GM12878 (cell line): ENCODE data around the gene KHDRBS2. TPM values are rescaled to one million over a fixed set of nuclear protein-coding genes. Genes with fewer than 3 reads are reported as not detected.

ENCODE experiments used
- ATAC-seq: fragments of 200-7000 bp; cut with Tn5 transposase; 3 replicates; pipeline ENCODE4 v1.9.1; 2020; ENCODE audit warnings: mild to moderate bottlenecking, moderate library complexity
- BruUV-seq: library from RNA; stranded (reverse); fragments of 400-500 nt; replicated peaks from 2 replicates; lab custom pipeline; 2021; lab: Mats Ljungman, UMichigan
- CTCF ChIA-PET: fragments of 300-600 bp; sonication (Branson Sonifier 250); formaldehyde crosslinking; extraction: SDS; loops from one replicate; lab custom pipeline; 2021; ENCODE audit warnings: inconsistent platforms; lab: Yijun Ruan, JAX
- POLR2A ChIA-PET: fragments of 350-600 bp; formaldehyde crosslinking; extraction: SDS; loops from one replicate; lab custom pipeline; 2021; ENCODE audit warnings: inconsistent platforms; lab: Charles Lee
- RAD21 ChIA-PET: fragments of 300-600 bp; sonication (Branson Sonifier 250); formaldehyde crosslinking; loops from one replicate; lab custom pipeline; 2023; ENCODE audit warnings: antibody characterized with exemption; ENCODE audit not compliant: unreplicated experiment; lab: Charles Lee
- SMC1A ChIA-PET: fragments of 300-600 bp; sonication (Branson Sonifier 250); formaldehyde crosslinking; loops from one replicate; lab custom pipeline; 2023; ENCODE audit not compliant: unreplicated experiment, uncharacterized antibody; lab: Charles Lee
- DNase-seq: peaks from one replicate; pipeline ENCODE4 v3.0.0-alpha.2; 2011; ENCODE audit warnings: low read depth, low spot score
- FAIRE-seq: peaks from 3 replicates; lab custom pipeline; 2011; peaks lifted over from hg19 to GRCh38; lab: Jason Lieb, UNC
- H2AFZ ChIP-seq: 2 replicates; pipeline ENCODE4 v1.6.0; 2011; ENCODE audit warnings: low read depth, low read length, control low read depth; ENCODE audit not compliant: control insufficient read depth
- H3K27ac ChIP-seq: 2 replicates; pipeline ENCODE4 v1.5.1; 2011; ENCODE audit warnings: control low read depth; ENCODE audit not compliant: control insufficient read depth, insufficient read depth
- H3K27me3 ChIP-seq, 2 experiments: replicated peaks in 1 of 2; 2 replicates each; pipeline versions ENCODE4 v1.6.0 to v1.6.1; 2011; ENCODE audit warnings: low read length in 1 of 2; ENCODE audit not compliant: control insufficient read depth in 2 of 2, insufficient read depth in 2 of 2
- H3K36me3 ChIP-seq, 2 experiments: 2 replicates each; pipeline ENCODE4 v1.5.1; 2011; ENCODE audit warnings: low read length in 1 of 2; ENCODE audit not compliant: control insufficient read depth in 2 of 2, insufficient read depth in 2 of 2
- H3K4me1 ChIP-seq: 2 replicates; pipeline ENCODE4 v1.6.1; 2011; ENCODE audit warnings: mild to moderate bottlenecking, low read length, moderate library complexity, mixed read lengths; ENCODE audit not compliant: control insufficient read depth, insufficient read depth
- H3K4me2 ChIP-seq: 2 replicates; pipeline ENCODE4 v1.6.0; 2011; ENCODE audit warnings: control low read depth; ENCODE audit not compliant: control insufficient read depth, insufficient read depth
- H3K4me3 ChIP-seq: fragments of 200-600 bp; sonication (generic); 2 replicates; pipeline ENCODE4 v1.5.1; 2016
- H3K79me2 ChIP-seq: 2 replicates; pipeline ENCODE4 v1.6.0; 2011; ENCODE audit warnings: low read length; ENCODE audit not compliant: control insufficient read depth, insufficient read depth
- H3K9ac ChIP-seq: 2 replicates; pipeline ENCODE4 v1.8.0; 2011; ENCODE audit warnings: low read length, control low read depth, mixed read lengths; ENCODE audit not compliant: control insufficient read depth, insufficient read depth
- H3K9me3 ChIP-seq: replicated peaks from 3 replicates; pipeline ENCODE4 v1.5.1; 2011; ENCODE audit warnings: mild to moderate bottlenecking, low read length; ENCODE audit not compliant: control insufficient read depth, insufficient read depth
- H4K20me1 ChIP-seq: 2 replicates; pipeline ENCODE4 v1.6.0; 2011; ENCODE audit not compliant: control insufficient read depth, insufficient read depth
- EGR1 ChIP-seq, 2 experiments: IDR thresholded peaks; 1 replicate in 1 of 2; 2 replicates in 1 of 2; pipeline ENCODE4 v1.6.1; 2011 to 2012; ENCODE audit warnings: low read depth in 2 of 2, low read length in 2 of 2, borderline replicate concordance in 1 of 2, mild to moderate bottlenecking in 1 of 2, moderate library complexity in 1 of 2
- ELK1 ChIP-seq: IDR thresholded peaks from 2 replicates; pipeline ENCODE4 v1.6.1; 2012; ENCODE audit warnings: low read depth, low read length, improper control_type of control experiment
- HSF1 ChIP-seq: fragments of 150-350 bp; IDR thresholded peaks from 2 replicates; pipeline ENCODE4 v1.6.1; 2014; ENCODE audit warnings: mild to moderate bottlenecking, low read depth, low read length
- KAT2A ChIP-seq: conservative IDR thresholded peaks from 2 replicates; pipeline ENCODE4 v1.6.1; 2011; ENCODE audit warnings: low read depth, low read length; ENCODE audit not compliant: control insufficient read depth
- PAX5 ChIP-seq: IDR thresholded peaks from 2 replicates; pipeline ENCODE4 v1.6.1; 2011; ENCODE audit warnings: low read depth, low read length, borderline replicate concordance
- RB1 ChIP-seq: fragments of 450-650 bp; formaldehyde crosslinking; IDR thresholded peaks from 2 replicates; pipeline ENCODE4 v1.6.1; 2017; ENCODE audit warnings: mild to moderate bottlenecking, borderline replicate concordance
- SIN3A ChIP-seq: IDR thresholded peaks from 2 replicates; pipeline ENCODE4 v1.6.1; 2012; ENCODE audit warnings: low read depth, low read length, improper control_type of control experiment
- SPI1 ChIP-seq: IDR thresholded peaks from 2 replicates; pipeline ENCODE4 v1.6.1; 2011; ENCODE audit warnings: low read depth, mild to moderate bottlenecking, low read length, moderate library complexity, borderline replicate concordance; ENCODE audit not compliant: insufficient read depth
- TBL1XR1 ChIP-seq: IDR thresholded peaks from 2 replicates; pipeline ENCODE4 v1.6.1; 2012; ENCODE audit warnings: low read depth, low read length, improper control_type of control experiment
- TCF7 ChIP-seq: IDR thresholded peaks from 2 replicates; pipeline ENCODE4 v1.6.1; 2014; ENCODE audit warnings: antibody characterized with exemption, borderline replicate concordance
- ZNF384 ChIP-seq: IDR thresholded peaks from 2 replicates; pipeline ENCODE4 v1.6.1; 2012; ENCODE audit warnings: low read depth, mild to moderate bottlenecking, low read length, improper control_type of control experiment, borderline replicate concordance
- WGBS: methylation state at CpG from one replicate; pipeline ENCODE4 v1.1.6; 2016; ENCODE audit warnings: low lambda C conversion rate; ENCODE audit not compliant: insufficient replicate concordance, insufficient coverage; ENCODE audit errors: missing lambda C conversion rate; 5-methylcytosine and 5-hydroxymethylcytosine counted together
- in situ Hi-C: fragments of 300-500 bp; cut with MboI; formaldehyde crosslinking; loops from 9 replicates; pipeline ENCODE4 v1.14.3; 2018; ENCODE audit warnings: mixed read lengths
- intact Hi-C: fragments of 100-400 bp; cut with micrococcal nuclease; formaldehyde crosslinking; loops from one replicate; pipeline ENCODE4 v1.14.2; 2022; ENCODE audit not compliant: unreplicated experiment
- polyA plus RNA-seq, 11 experiments: library from polyadenylated mRNA; depleted of rRNA in 4 of 11; unstranded in 6 of 11; stranded (reverse) in 5 of 11; fragments of >200 nt; fragmentation: Nextera tagmentation in 4 of 11; fragmentation: Illumina TruSeq in 1 of 11; extraction: Ambion mirVana in 4 of 11; extraction: Trizol in 1 of 11; gene quantifications; 1 replicate in 1 of 11; 2 replicates in 10 of 11; pipeline versions ENCODE4 v1.2.1 to v1.2.3, GENCODE V29; 2011 to 2016; ENCODE audit warnings: inconsistent platforms in 2 of 11, missing spikeins in 2 of 11, low read depth in 1 of 11
- total RNA-seq, 4 experiments: library from RNA; depleted of rRNA in 3 of 4; stranded (reverse); fragments of >200 nt in 3 of 4; fragmentation: Illumina TruSeq in 1 of 4; extraction: Trizol in 1 of 4; gene quantifications; 2 replicates each; pipeline versions ENCODE4 v1.2.1 to v1.2.3, GENCODE V29; 2013 to 2021

KHDRBS2 gene
- total and polyA plus RNA-seq, 10 of the 15 experiments (the other 5 are each of a cell fraction or from before 2014, with no cell fraction given), result 0.11 to 0.56 TPM; not detected in 8

GRCh38 chr6:62283365-62283764, 2.7 kb downstream of the KHDRBS2 start:
- ChIA-PET POLR2A (no interaction called here), SMC1A (interaction anchor here (0.7 to 2.2 kb wide), 6 partner anchors 9 to 474 kb away, joined by 3 to 6 read pairs (median 5); no protein-coding TSS in a partner anchor)

More at GRCh38 chr6:62283365-62283764, 2.7 kb downstream of the KHDRBS2 start:
- H2AFZ ChIP-seq, result no peak overlapping the region
- RAD21 ChIA-PET, result interaction anchor here (1.0 to 1.7 kb wide), 3 partner anchors 15 to 989 kb away, joined by 3 to 11 read pairs (median 8); no protein-coding TSS in a partner anchor
- no peak for ATAC-seq
- no peak for DNase-seq
- H3K9me3 ChIP-seq, result no peaks in the 10 kb centered on the region
- H3K27me3 ChIP-seq, result peaks cover 0 to 3% of the 10 kb centered on the region in 2 experiments; a peak in 1 of 4 replicates
- intact Hi-C loops, result loop anchor here (10.0 kb wide), 1 partner anchor 501 kb away; no protein-coding TSS in a partner anchor
- in situ Hi-C loops, result no loop called here
- no TSS peak for BruUV-seq
- no peaks in the 10 kb centered on the region for H3K79me2 ChIP-seq
- H3K4me2 ChIP-seq, result no peak overlapping the region
- H3K4me1 ChIP-seq, result no peaks in the 10 kb centered on the region
- no peak for TF ChIP-seq HSF1
- no peak for TF ChIP-seq SPI1
- TF ChIP-seq ZNF384, result no peak
- TF ChIP-seq KAT2A, result no peak
- no peak for TF ChIP-seq TBL1XR1
- TF ChIP-seq TCF7, result no peak
- no peak for TF ChIP-seq ELK1
- no peak for TF ChIP-seq EGR1 (IDR thresholded peaks at IDR 0.05; ENCODE audit: borderline replicate concordance in 1 of 2, low read depth in 2 of 2, low read length in 2 of 2)
- no peak for TF ChIP-seq PAX5
- TF ChIP-seq SIN3A, result no peak
- TF ChIP-seq RB1, result no peak
- no peak overlapping the region for H3K9ac ChIP-seq
- H4K20me1 ChIP-seq, result no peaks in the 10 kb centered on the region
- no peak for FAIRE-seq
- WGBS, result 30% methylated on average over 2 of the region's 2 CpGs
- CTCF ChIA-PET, result interaction anchor here (0.8 to 2.6 kb wide), 11 partner anchors 9 to 988 kb away, joined by 3 to 16 read pairs (median 6); no protein-coding TSS in a partner anchor
- H3K4me3 ChIP-seq, result no peak overlapping the region
- H3K27ac ChIP-seq, result no peak overlapping the region
- no peaks in the 10 kb centered on the region for H3K36me3 ChIP-seq
